Stimulated activated effector memory CD8-positive, alpha-beta T cell treated with anti-CD3 and anti-CD28 coated beads, Interleukin-12 subunit alpha, Interleukin-12 subunit beta, amount 100 ng/mL, for 72 hours (primary cell): ENCODE data around the gene EVPLL.
"Not testable (repeated sequence)": the region's sequence is repeated elsewhere in the genome, so short reads cannot be mapped to it uniquely, and the experiment has no call there.

Experiments used
- ATAC-seq: fragments of 150-1000 bp; cut with Tn5 transposase; 2 replicates; pipeline ENCODE4 v1.10.0; 2021
- DNase-seq, 2 donors: peaks; one replicate each; pipeline ENCODE4 v3.0.0; 2021 to 2022; ENCODE audit warnings: low spot score in 2 of 2
- H3K27ac Mint-ChIP-seq: one replicate; pipeline ENCODE4 v1.8.0; 2022; ENCODE audit warnings: mild to moderate bottlenecking, mixed read lengths
- H3K36me3 Mint-ChIP-seq: one replicate; pipeline ENCODE4 v1.8.0; 2022; ENCODE audit warnings: mild to moderate bottlenecking, mixed read lengths
- H3K4me1 Mint-ChIP-seq: one replicate; pipeline ENCODE4 v1.8.0; 2022; ENCODE audit warnings: mixed read lengths
- H3K4me3 Mint-ChIP-seq: one replicate; pipeline ENCODE4 v1.8.0; 2022; ENCODE audit warnings: mild to moderate bottlenecking, mixed read lengths
- H3K9me3 Mint-ChIP-seq: one replicate; pipeline ENCODE4 v1.8.0; 2022; ENCODE audit warnings: mixed read lengths

EVPLL gene

DNA sequence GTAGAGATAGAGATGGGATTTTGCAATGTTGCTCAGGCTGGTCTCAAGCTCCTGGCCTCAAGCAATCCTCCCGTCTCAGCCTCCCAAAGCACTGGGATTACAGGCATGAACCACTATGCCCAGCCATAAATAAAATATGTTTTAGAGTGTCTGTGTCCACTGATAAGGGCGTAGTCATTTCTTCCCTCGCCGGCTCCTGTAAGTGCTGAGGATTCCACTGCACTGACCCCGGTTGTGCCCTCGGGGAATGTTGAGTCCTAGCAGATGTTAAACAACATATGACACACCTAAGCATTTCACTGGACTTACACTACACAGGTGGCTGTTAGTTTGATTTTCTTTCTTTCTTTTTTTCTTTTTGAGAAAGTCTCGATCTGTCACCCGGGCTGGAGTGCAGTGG lies 8.6 kb upstream of the EVPLL start:
- no peaks in the 10 kb centered on the region for H3K36me3 Mint-ChIP-seq
- no peak for ATAC-seq
- no peak for DNase-seq

DNA sequence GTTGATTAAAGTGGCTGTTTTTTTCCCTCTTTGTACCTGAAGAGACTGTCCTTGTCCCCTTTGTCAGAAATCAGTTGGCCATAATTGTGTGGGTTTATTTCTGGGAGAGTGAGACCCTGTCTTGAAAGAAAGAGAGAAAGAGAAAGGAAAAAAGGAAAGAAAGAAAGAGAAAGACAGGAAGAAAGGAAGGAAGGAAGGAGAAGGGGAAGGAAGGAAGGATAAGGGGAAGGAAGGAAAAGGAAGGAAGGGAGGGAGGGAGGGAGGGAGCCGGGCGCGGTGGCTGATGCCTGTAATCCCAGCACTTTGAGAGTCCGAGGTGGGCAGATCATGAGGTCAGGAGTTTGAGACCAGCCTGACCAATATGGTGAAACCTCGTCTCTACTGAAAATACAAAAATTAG lies 6.8 kb upstream of the EVPLL start:
- Mint-ChIP-seq H3K9me3 (no peaks in the 10 kb centered on the region), H3K4me1 (peaks cover 15% of the 10 kb centered on the region), H3K4me3 (no peak overlapping the region), H3K36me3 (no peaks in the 10 kb centered on the region), H3K27ac (no peak overlapping the region)
- no peak for ATAC-seq
- no peak for DNase-seq

More for the DNA sequence above, 8.6 kb upstream of the EVPLL start:
- Mint-ChIP-seq H3K9me3 (no peaks in the 10 kb centered on the region), H3K27ac (no peak overlapping the region), H3K4me1 (peaks cover 15% of the 10 kb centered on the region), H3K4me3 (no peak overlapping the region)

DNA sequence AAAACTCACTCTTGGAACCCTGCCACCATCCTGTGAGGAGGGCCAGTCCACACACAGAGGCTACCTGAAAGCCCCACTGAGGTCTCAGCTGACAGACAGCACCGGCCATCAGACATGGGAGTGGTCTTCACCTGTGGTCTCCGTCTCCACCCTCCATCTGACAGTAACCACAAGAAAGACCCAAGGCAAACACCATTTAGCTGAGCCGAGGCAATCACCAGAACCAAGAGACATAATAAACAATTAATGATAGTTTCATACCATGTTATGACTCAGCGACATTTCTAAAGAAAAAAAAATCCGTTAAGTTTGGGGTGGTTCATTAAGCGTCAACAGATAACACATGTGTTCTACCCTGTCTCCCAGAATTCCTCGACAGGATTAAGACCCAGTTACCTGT lies 6.1 kb upstream of the EVPLL start:
- DNase-seq (no peak), ATAC-seq (peak; percentile 56)
- H3K4me1 Mint-ChIP-seq, result peaks cover 15% of the 10 kb centered on the region
- no peaks in the 10 kb centered on the region for H3K9me3 Mint-ChIP-seq
- H3K27ac Mint-ChIP-seq, result no peak overlapping the region
- no peak overlapping the region for H3K4me3 Mint-ChIP-seq
- no peaks in the 10 kb centered on the region for H3K36me3 Mint-ChIP-seq

DNA sequence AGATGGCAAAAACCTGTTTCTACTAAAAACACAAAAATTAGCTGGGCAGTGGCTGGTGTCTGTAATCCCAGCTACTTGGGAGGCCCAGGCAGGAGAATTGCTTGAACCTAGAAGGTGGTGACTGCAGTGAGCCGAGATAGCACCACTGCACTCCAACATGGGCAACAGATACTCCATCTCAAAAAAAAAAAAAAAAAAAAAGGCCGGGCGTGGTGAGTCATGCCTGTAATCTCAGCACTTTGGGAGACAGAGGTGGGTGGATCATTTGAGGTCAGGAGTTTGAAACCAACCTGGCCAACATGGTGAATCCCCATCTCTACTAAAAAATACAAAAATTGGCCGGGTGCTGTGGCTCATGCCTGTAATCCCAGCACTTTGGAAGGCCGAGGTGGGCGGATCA lies 4.4 kb upstream of the EVPLL start:
- H3K9me3 Mint-ChIP-seq, H3K4me3 Mint-ChIP-seq, H3K27ac Mint-ChIP-seq, H3K36me3 Mint-ChIP-seq, DNase-seq: not testable (repeated sequence)
- H3K4me1 Mint-ChIP-seq, result peaks cover 15% of the 10 kb centered on the region
- peak; percentile 36 for ATAC-seq

DNA sequence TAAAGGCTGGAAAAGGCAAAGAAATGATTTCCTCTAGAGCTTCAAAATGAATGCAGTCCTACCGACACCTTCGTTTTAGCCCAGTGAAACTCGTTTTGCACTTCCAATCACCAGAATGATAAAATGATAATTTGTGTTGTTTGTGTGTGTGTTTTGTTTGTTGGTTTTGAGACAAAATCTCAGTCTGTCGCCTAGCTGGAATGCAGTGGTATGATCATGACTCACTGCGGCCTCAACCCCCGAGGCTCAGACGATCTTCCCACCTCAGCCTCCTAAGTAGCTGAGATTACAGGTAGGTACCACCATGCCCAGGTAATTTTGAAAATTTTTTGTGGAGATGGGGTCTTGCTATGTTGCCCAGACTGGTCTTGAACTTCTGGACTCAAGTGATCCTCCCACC lies 3.4 kb upstream of the EVPLL start:
- no peak overlapping the region for H3K4me3 Mint-ChIP-seq
- DNase-seq, result no peak
- no peaks in the 10 kb centered on the region for H3K9me3 Mint-ChIP-seq
- H3K36me3 Mint-ChIP-seq, result no peaks in the 10 kb centered on the region
- ATAC-seq, result no peak
- no peak overlapping the region for H3K27ac Mint-ChIP-seq
- peaks cover 15% of the 10 kb centered on the region for H3K4me1 Mint-ChIP-seq

DNA sequence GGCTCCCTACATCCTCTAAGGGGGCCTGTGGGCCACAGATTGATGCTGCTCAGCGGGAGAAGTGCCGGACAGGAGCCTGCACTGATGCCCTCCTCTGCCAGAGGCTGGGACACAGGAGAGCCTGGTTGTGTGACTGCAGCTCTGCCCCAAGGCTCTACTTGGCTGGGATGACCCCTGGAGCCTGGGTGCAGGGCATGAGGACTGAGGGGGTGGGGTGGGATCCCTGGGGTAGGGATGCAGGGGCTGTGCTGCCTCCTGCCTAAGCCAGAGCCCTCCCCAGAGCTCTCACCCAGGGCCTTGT lies 577 bp downstream of the EVPLL start:
- H3K27ac Mint-ChIP-seq, result no peak overlapping the region
- H3K9me3 Mint-ChIP-seq, result no peaks in the 10 kb centered on the region
- ATAC-seq, result no peak
- no peaks in the 10 kb centered on the region for H3K36me3 Mint-ChIP-seq
- no peak for DNase-seq
- H3K4me1 Mint-ChIP-seq, result peaks cover 11% of the 10 kb centered on the region
- no peak overlapping the region for H3K4me3 Mint-ChIP-seq

DNA sequence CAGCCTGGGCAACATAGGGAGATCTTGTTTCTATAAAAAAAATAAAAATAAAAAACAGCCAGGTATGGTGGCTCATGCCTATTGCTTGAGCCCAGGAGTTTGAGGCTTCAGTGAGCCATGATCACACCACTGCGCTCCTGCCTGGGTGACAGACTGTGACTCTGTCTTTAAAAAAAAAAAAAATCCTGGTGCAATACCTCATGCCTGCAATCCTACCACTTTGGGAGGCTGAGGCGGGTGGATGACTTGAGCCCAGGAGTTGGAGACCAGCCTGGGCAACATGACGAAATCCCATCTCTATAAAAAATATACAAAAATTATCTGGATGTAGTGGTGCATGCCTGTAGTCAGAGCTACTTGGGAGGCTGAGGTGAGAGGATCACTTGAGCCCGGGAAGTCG lies 1.0 kb downstream of the EVPLL start:
- ATAC-seq, H3K4me3 Mint-ChIP-seq, H3K36me3 Mint-ChIP-seq, H3K9me3 Mint-ChIP-seq, H3K27ac Mint-ChIP-seq: not testable (repeated sequence)
- peaks cover 11% of the 10 kb centered on the region for H3K4me1 Mint-ChIP-seq
- DNase-seq, result peak in 1 of 2 donors; percentile 23

DNA sequence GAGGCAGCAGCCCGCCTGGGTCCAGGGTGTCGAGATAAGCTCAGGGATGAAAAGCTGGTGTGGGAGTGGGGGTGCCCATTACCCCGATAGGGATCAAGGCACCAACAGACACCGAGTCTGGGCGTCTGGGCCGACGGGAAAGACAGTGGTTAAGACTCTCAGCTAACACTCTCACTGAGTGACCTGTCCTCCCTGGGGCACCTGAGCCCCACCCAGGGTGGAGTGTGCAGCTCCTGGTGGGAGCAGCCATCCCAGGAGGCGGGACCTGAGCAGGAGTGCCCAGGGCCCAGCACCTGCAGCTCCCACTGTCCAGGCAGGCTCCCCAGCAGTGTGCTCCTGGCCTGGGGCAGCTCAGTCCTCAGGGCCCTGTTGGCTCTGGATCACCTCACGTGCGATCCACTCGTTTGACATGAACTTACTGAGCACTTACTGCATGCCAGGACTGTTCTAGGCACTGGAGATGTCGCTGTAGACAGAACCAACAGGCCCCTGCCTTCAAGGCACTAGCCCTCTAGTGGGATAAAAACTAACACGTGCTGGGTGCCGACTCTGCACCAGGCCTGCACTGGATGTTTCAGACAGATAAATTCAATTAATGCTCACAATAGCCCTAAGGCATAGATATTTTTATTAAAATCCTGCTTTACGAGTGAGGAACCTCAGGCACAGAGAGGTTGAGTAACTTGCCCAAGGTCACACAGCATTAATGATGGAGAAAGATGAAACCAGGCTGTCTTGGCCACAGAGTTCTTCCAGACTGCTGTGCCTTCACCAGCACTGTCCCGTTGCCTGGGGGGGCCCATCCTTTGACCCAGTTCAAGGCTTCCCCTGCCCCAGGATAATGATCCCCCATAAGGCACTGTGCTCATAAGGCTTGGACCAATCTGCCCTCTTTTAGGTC lies 1.9 kb downstream of the EVPLL start:
- Mint-ChIP-seq H3K4me3 (no peak overlapping the region), H3K27ac (no peak overlapping the region), H3K4me1 (peaks cover 11% of the 10 kb centered on the region), H3K36me3 (no peaks in the 10 kb centered on the region), H3K9me3 (no peaks in the 10 kb centered on the region)
- DNase-seq (peak in 1 of 2 donors; percentile 43), ATAC-seq (no peak)

DNA sequence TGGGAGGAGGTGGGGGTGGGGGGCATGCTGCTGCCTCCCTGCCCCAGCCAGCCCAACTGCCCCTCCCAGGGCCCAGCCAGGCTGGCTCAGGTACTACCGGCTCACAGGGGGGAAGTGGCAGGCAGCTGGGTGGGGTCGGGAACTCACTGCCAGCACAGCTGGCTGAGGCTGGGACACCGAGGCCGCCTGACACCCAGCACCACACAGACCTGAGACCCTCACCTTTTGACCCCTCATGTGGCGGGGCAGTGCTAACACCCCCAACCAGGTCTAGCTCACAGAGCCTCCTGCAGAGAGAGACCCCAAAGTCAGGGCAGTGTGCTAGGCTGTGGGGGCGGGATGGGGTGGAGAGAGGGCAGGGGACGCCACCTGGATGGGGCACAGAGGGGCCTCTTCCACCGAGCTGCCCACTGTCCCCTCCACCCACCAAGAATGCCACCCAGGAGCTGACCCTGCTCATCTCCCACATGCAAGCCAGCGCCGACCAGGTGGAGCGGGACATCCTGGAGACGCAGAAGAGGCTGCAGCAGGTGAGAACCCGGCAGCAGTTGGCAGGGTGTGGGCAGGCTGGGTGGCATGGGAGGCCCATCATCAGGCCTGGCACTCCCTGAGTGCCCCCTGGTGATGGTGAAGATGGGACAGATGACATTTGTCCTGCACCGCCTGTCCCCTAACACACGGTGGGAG lies 3.0 kb downstream of the EVPLL start:
- ATAC-seq (no peak), DNase-seq (peak in 1 of 2 donors; percentile 44)
- Mint-ChIP-seq H3K4me1 (peaks cover 11% of the 10 kb centered on the region), H3K36me3 (no peaks in the 10 kb centered on the region), H3K27ac (no peak overlapping the region), H3K4me3 (no peak overlapping the region), H3K9me3 (no peaks in the 10 kb centered on the region)

DNA sequence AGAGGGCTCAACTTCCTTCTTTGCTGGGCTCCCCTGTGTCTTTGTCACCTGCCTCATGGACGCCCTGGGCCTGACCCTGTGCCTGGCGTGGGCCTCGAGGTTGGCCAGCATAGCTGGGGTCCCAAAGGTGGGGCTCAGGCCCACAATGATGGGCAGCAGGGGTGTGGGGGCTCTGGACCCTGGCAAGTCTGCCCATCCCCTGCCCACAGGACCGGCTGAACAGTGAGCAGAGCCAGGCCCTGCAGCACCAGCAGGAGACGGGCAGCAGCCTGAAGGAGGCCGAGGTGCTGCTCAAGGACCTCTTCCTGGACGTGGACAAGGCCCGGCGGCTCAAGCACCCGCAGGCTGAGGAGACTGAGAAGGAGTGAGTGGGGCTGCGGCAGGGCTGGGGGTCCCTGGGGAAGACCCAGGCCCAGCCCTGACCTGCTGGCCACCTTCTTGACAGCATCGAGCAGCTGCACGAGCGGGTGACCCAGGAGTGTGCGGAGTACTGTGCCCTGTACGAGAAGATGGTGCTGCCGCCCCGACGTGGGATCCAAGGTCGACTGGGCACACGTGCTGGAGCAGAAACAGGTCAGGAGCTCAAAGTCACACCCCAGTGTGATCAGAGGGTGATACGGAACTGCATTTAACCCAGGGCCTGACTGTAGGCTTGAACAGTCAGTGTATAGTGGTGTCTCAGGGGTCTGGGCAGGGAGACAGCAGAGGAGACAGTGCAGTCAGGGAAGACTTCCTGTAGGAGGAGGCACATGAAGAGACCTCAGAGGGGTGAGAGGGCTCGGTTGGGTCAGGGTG lies 3.8 kb downstream of the EVPLL start:
- Mint-ChIP-seq H3K4me1 (peaks cover 11% of the 10 kb centered on the region), H3K4me3 (peak overlapping the region; percentile 16), H3K36me3 (no peaks in the 10 kb centered on the region), H3K27ac (no peak overlapping the region), H3K9me3 (no peaks in the 10 kb centered on the region)
- ATAC-seq (no peak), DNase-seq (peak in 1 of 2 donors; percentile 40)

DNA sequence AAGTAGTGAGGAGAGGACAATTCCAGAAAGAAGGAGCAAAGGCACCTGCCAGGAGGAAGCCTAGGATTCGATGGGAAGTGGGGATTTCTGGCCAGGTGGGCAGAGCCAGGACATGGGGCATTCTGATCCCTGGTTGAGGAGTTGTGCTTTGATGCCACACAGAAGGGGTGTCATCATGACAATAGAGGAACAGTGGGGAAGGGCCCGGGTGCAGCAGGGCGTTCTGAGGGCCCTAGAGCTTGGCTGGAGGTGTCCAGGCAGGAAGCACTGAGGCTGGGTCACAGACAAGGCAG lies 4.3 kb downstream of the EVPLL start:
- H3K4me1 Mint-ChIP-seq, result peaks cover 11% of the 10 kb centered on the region
- no peak overlapping the region for H3K27ac Mint-ChIP-seq
- H3K9me3 Mint-ChIP-seq, result no peaks in the 10 kb centered on the region
- no peaks in the 10 kb centered on the region for H3K36me3 Mint-ChIP-seq
- peak in 1 of 2 donors; percentile 45 for DNase-seq
- ATAC-seq, result no peak
- peak overlapping the region; percentile 16 for H3K4me3 Mint-ChIP-seq

DNA sequence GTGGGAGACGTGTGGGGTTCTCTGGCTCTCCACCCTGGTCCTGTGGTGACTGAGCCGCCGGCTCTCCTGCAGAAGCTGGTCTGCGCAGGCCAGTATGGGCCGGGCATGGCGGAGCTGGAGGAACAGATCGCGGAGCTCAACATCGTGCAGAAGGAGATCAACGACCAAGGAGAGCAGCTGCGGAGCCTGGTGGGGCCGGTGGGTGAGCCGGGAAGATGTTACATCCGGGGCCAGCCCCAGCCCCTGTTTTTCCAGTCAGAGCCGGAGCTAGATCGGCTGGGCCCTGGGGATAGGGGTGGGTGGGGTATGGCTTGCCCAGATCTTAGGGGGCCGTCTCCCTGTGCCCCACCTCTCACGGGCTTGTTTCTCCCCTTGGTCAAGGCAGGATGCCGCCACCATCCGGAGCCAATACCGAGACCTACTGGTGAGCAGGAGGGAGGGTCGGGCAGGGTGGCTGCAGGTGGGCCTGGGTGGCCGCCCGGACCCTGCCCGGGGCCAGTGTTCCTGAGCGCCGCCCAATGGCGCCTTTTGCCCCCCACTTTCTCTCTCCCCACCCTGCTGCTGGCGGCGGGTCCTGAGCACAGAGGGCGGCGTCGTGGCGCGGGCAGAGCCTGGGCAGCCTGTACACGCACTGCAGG lies 5.0 kb downstream of the EVPLL start:
- peak in 1 of 2 donors; percentile 48 for DNase-seq
- Mint-ChIP-seq H3K4me1 (peaks cover 11% of the 10 kb centered on the region), H3K4me3 (peak overlapping the region; percentile 39), H3K36me3 (no peaks in the 10 kb centered on the region), H3K27ac (no peak overlapping the region), H3K9me3 (no peaks in the 10 kb centered on the region)
- no peak for ATAC-seq

DNA sequence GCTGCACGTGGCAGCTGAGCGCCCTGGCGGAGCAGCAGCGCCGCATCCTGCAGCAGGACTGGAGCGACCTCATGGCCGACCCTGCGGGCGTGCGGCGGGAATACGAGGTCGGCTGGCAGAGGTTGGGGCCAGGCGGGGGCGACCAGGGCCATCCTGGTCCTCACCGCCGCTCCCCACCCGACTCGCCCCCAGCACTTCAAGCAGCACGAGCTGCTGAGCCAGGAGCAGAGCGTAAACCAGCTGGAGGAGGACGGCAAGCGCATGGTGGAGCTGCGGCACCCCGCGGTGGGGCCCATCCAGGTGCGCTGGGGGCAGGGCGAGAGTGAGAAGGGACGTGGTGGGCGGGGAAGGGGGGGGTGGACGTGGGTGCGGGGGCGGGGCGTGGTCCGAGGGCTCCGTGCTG lies 5.5 kb downstream of the EVPLL start:
- ATAC-seq (peak; percentile 45), DNase-seq (peak in 1 of 2 donors; percentile 48)
- H3K4me1 Mint-ChIP-seq, result peaks cover 11% of the 10 kb centered on the region
- H3K9me3 Mint-ChIP-seq, H3K36me3 Mint-ChIP-seq, H3K27ac Mint-ChIP-seq: not testable (repeated sequence)
- H3K4me3 Mint-ChIP-seq, result peak overlapping the region; percentile 39

DNA sequence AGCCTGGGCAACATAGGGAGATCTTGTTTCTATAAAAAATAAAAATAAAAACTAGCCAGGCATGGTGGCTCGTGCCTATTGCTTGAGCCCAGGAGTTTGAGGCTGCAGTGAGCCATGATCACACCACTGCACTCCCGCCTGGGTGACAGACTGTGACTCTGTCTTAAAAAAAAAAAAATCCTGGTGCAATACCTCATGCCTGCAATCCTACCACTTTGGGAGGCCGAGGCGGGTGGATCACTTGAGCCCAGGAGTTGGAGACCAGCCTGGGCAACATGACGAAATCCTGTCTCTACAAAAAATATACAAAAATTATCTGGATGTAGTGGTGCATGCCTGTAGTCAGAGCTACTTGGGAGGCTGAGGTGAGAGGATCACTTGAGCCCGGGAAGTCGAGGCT lies 6.7 kb downstream of the EVPLL start:
- H3K36me3 Mint-ChIP-seq, ATAC-seq, DNase-seq, H3K27ac Mint-ChIP-seq, H3K9me3 Mint-ChIP-seq, H3K4me3 Mint-ChIP-seq: not testable (repeated sequence)
- peaks cover 11% of the 10 kb centered on the region for H3K4me1 Mint-ChIP-seq

DNA sequence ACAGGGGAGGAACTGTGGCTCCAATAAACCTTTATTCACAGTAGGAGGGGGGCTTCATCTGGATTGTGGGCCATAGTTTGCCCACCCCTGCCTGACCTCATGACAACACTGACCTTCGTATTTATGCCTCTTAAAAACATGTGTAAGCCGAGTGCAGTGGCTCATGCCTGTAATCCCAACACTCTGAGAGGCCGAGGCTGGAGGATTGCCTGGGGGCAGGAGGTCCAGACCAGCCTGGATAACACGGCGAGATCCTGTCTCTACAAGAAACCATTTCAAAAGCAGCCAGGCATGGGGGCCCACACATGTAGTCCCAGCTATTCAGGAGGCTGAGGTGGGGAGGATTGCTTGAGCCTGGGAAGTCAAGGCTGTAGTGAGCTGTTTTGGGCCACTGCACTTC lies 10.0 kb downstream of the EVPLL start:
- DNase-seq, H3K36me3 Mint-ChIP-seq, ATAC-seq, H3K4me1 Mint-ChIP-seq, H3K4me3 Mint-ChIP-seq, H3K27ac Mint-ChIP-seq, H3K9me3 Mint-ChIP-seq: not testable (repeated sequence)
